Erythroblast (primary cell): Measurements from ENCODE around the gene GTPBP4.
"Not testable (repeated sequence)": the region's sequence is repeated elsewhere in the genome, so short reads cannot be mapped to it uniquely, and the experiment has no call there.

Source experiments
- DNase-seq, 2 experiments: peaks; one replicate each; lab custom pipeline; 2025; lab: John Stamatoyannopoulos, UW
- GATA1 ChIP-seq: IDR thresholded peaks from 2 replicates; pipeline ENCODE4 v1.6.1; 2011; ENCODE audit warnings: low read depth, mild to moderate bottlenecking, control low read depth, low read length, moderate library complexity
- POLR2A ChIP-seq: IDR thresholded peaks from 2 replicates; pipeline ENCODE4 v1.6.1; 2011; ENCODE audit warnings: mild to moderate bottlenecking, low read length

Gene GTPBP4

DNA sequence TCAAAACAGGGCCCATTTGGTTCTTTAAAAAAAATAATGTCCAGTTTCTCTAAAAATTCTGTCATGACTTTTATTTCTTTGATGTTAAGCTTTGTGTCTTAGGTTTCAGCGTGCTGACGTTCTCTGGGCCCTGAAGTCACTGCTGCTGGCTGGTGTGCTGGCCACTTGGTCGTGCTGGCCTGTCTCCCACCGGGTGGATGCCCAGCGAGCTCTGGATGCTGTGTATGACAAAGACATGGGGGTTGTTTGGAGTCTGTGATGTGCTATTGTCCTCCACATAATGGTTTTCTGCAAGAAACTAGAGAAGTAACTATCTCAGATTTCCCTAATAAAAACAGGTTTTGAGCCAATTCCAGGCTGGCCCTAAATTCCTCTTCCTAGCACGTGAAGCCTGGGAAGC is 47.0 kb downstream of the GTPBP4 start:
- DNase-seq, result no peak

GRCh38 chr10:1036341-1036791 is 48.1 kb downstream of the GTPBP4 start:
- no peak for TF ChIP-seq POLR2A
- no peak for TF ChIP-seq GATA1
- no peak for DNase-seq

More for the DNA sequence above, 47.0 kb downstream of the GTPBP4 start:
- TF ChIP-seq GATA1 (no peak), POLR2A (no peak)

GRCh38 chr10:1037098-1037497 is 48.9 kb downstream of the GTPBP4 start:
- no peak for DNase-seq
- peak; percentile 23 for TF ChIP-seq POLR2A
- TF ChIP-seq GATA1, result no peak

- TF ChIP-seq POLR2A, result peak; percentile 49
- not testable (repeated sequence) for DNase-seq
Measured at GRCh38 chr10:1038769-1039168, 50.5 kb downstream of the GTPBP4 start.

DNA sequence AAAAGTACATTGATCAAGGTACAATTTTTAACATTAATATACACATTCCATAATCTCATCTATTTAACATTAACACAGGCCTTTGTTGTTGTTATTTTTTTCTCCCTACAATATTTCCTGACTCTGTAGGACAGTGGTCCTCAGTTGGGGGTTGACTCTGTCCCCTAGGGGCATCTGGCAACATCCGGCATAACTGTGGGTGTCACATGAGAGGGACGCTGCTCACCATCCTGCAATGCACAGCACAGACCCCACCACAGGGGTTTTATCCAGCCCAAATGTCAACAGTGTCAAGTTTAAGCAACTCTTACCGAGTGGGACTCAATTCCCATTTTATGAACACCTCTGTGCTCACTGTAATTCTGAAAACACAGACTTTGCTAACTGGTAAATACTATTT is 51.9 kb downstream of the GTPBP4 start:
- no peak for DNase-seq
- TF ChIP-seq POLR2A, result peak; percentile 18
- TF ChIP-seq GATA1, result no peak

DNA sequence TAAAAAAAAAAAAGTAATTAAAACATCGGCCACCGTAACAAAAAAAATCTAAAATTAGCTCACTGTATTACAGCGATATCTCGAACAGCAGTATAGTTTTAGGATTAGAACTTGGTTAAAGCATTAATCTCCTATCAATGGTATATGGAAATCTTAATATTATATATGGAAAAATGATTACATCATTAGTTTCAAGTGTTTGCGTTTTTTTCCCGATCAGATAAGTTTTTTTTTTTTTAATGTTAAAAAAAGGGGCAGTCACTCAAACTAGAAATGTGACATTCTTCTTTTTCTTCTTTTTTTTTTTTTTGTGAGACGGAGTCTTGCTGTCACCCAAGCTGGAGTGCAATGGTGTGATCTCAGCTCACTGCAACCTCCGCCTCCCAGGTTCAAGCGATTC is 53.3 kb downstream of the GTPBP4 start:
- no peak for DNase-seq
- TF ChIP-seq POLR2A, result no peak
- TF ChIP-seq GATA1, result no peak

GRCh38 chr10:1043532-1043995 is 55.3 kb downstream of the GTPBP4 start:
- no peak for TF ChIP-seq POLR2A
- TF ChIP-seq GATA1, result no peak

DNA sequence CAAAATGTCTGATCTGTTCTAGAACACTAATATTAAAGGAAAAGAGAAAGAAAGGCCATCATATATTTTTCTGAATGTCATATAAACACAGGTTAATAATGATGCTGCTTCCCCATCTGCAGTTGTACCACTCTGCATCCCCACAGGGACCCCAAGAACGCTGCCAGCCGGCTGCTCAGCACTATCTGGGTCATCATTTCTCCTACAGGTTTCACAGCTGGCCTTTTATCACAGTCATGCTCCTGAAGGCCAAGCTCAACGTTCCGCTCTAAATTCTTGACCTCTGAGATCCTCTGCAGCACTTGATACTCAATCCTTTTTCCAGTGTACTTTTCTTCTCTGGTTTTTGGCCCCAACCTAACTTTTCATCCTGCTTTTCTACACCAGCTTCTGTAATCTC is 55.9 kb downstream of the GTPBP4 start:
- TF ChIP-seq GATA1 (no peak), POLR2A (no peak)
- peak in 1 of 2 experiments; percentile 28 for DNase-seq

More at GRCh38 chr10:1043532-1043995, 55.3 kb downstream of the GTPBP4 start:
- DNase-seq, result peak; percentile 42 to 46

GRCh38 chr10:1044964-1045363 is 56.7 kb downstream of the GTPBP4 start:
- no peak for DNase-seq
- TF ChIP-seq POLR2A, result peak; percentile 29
- TF ChIP-seq GATA1, result no peak

DNA sequence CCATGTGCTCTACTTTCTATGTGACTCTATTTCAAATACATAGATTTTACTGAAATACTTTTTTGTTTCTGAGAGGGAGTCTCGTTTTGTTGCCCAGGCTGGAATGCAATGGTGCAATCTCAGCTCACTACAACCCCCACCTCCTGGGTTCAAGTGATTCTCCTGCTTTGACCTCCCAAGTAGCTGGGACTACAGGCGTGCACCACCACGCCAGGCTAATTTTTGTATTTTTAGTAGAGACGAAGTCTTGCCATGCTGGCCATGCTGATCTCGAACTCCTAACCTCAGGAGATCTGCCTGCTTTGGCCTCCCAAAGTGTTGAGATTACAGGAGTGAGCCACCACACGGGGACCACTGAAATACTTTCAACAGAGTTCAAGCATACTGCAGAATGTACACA is 57.2 kb downstream of the GTPBP4 start:
- TF ChIP-seq POLR2A (no peak), GATA1 (no peak)

DNA sequence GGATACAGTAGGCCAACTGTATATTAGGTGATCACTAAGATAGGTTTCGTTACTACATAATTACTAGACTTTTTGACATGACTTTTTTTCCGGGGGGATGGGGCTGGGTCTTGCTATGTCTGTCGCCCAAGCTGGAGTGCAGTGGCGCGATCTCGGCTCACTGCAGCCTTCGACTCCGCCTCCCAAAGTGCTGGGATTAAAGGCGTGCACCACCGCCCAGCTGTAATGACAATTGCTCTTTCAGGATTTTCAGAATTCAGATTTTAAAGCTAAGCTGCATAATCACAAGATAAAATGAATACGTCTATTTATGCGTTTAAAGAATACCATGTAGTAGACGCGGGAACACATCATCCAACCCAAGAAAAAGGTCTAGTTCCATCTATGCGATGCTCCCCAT is 59.7 kb downstream of the GTPBP4 start:
- DNase-seq, result peak; percentile 45 to 58
- TF ChIP-seq POLR2A (no peak), GATA1 (no peak)

More for the DNA sequence above, 57.2 kb downstream of the GTPBP4 start:
- DNase-seq, result no peak

DNA sequence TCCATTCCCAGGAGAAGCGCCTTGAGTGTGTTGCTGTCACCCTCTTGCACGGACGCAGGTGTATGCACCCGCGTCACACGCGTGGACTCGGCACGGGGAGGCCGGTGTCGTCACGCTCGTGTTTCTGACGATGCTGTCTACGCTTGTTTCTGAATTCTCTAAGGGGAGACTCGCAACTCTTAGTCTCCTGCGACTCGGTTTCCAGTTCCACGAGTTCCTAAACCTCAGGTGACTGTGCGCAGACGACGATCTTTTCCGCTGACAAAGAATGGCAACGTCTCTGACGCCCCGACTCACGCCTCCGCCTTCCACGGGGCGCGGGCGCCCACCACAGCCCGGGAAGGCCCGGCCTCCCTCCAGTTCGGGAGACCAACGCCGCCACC is 60.1 kb downstream of the GTPBP4 start:
- DNase-seq, result peak; percentile 71 to 81
- TF ChIP-seq POLR2A (no peak), GATA1 (no peak)

GRCh38 chr10:1048732-1049424 is 60.6 kb downstream of the GTPBP4 start, which contains the start of gene IDI1:
Gene IDI1 (minus strand): TSS chr10:1049119. CDS start chr10:1049003, 116 bp downstream.
- peak; percentile 96 to 97 for DNase-seq
- TF ChIP-seq POLR2A, result peak; percentile 95
- TF ChIP-seq GATA1, result no peak

DNA sequence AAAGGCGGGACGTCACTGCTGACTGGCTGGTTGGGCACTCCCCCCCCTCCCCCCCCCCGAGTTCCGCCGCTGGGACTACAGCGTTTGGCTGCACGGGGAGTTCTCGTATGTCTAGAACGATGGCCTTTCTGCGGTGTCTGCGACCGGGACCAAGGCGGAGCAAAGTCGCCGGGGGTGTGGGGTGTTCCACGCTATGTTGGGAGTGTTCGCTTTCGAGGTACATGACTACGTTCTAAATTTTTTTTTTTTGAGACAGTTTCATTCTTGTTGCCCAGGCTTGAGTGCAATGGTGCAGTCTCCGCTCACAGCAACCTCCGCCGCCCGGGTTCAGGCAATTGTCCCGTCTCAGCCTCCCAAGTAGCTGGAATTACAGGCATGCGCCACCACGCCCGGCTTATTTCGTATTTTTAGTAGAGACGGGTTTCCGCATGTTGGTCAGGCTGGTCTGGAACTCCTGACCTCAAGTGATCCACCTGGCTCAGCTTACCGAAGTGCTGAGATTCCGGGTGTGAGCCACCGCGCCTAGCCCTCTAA is 61.3 kb downstream of the GTPBP4 start:
- TF ChIP-seq POLR2A (no peak), GATA1 (no peak)
- no peak for DNase-seq
